B cell (primary cell): ENCODE measurements around the gene DNAJA4.

Source experiments
- EZH2 ChIP-seq: IDR thresholded peaks from 2 replicates; pipeline ENCODE4 v1.6.1; 2012; ENCODE audit warnings: borderline replicate concordance, low read depth, mild to moderate bottlenecking, moderate library complexity, low read length; ENCODE audit not compliant: insufficient read depth, poor library complexity, severe bottlenecking
- TF ChIP-seq, protein P1 (sequence below): fragments of 200-600 bp; IDR thresholded peaks from one replicate; pipeline ENCODE4 v1.8.0; 2022; ENCODE audit warnings: antibody characterized with exemption, mild to moderate bottlenecking

DNA sequence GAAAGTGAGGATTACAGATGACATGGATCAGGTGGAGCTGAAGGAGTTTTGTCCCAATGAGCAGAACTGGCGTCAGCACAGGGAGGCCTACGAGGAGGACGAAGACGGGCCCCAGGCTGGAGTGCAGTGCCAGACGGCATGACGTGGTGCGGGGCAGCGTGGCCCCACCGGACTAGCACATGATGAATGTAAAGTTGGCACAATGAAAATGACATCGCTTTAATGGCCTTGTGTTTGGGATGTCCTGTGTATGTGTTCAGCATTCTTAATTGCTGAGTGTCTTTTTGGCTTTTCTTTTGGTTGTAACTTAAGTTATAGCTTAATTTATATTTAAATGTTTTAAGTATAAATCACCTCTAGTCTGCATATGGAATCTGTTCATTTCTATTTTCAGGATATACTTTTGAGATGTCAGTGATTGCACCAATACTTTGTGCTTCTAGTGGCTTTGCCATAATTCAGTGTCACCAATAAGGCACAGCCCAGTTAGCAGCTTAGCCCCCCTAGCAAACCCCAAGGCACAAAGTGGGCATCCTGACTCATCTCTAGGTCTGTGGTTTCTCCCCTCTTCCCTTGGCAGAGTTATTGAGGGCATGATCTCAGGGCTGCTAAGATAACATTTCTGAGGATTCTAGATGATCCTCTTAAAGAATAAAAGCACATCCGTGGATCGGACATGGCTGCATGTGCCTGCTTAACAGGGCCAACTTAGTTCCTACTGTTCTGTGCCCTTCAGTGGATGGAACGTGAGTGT, 16.1 kb downstream of the DNAJA4 start:
- TF ChIP-seq, protein P1, sequence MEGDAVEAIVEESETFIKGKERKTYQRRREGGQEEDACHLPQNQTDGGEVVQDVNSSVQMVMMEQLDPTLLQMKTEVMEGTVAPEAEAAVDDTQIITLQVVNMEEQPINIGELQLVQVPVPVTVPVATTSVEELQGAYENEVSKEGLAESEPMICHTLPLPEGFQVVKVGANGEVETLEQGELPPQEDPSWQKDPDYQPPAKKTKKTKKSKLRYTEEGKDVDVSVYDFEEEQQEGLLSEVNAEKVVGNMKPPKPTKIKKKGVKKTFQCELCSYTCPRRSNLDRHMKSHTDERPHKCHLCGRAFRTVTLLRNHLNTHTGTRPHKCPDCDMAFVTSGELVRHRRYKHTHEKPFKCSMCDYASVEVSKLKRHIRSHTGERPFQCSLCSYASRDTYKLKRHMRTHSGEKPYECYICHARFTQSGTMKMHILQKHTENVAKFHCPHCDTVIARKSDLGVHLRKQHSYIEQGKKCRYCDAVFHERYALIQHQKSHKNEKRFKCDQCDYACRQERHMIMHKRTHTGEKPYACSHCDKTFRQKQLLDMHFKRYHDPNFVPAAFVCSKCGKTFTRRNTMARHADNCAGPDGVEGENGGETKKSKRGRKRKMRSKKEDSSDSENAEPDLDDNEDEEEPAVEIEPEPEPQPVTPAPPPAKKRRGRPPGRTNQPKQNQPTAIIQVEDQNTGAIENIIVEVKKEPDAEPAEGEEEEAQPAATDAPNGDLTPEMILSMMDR, result no peak
- TF ChIP-seq EZH2, result no peak
